HCT116 (cell line): Measurements from ENCODE around the gene NELL1. TPM values are rescaled to one million over a fixed set of nuclear protein-coding genes. Genes with fewer than 3 reads are reported as not detected.

ENCODE experiments used
- ATAC-seq: fragments of 200-7000 bp; cut with Tn5 transposase; 2 replicates; pipeline ENCODE4 v1.9.1; 2020; ENCODE audit warnings: mild to moderate bottlenecking, moderate library complexity
- BruUV-seq: library from RNA; stranded (reverse); fragments of 400-500 nt; replicated peaks from 2 replicates; lab custom pipeline; 2021; lab: Mats Ljungman, UMichigan
- CTCF ChIA-PET: fragments of 300-600 bp; sonication (Branson Sonifier 250); formaldehyde crosslinking; loops from one replicate; lab custom pipeline; 2021; ENCODE audit warnings: antibody characterized with exemption; lab: Charles Lee
- POLR2A ChIA-PET: fragments of 300-600, 350-600 bp; sonication (Branson Sonifier 250); formaldehyde crosslinking; loops from one replicate; lab custom pipeline; 2021; ENCODE audit warnings: antibody characterized with exemption; lab: Charles Lee
- RAD21 ChIA-PET, 2 experiments: fragments of 300-600 bp; sonication (Branson Sonifier 250); formaldehyde crosslinking; loops; one replicate each; lab custom pipeline; 2023; ENCODE audit warnings: low total read pairs in 2 of 2; ENCODE audit not compliant: uncharacterized antibody in 2 of 2, unreplicated experiment in 2 of 2, low non-redundant PET in 1 of 2; lab: Charles Lee
- DNase-seq: peaks from one replicate; pipeline ENCODE4 v3.0.0-alpha.2; 2010; ENCODE audit warnings: low read depth, low spot score
- H2AFZ ChIP-seq: fragments of 200-600 bp; shearing (Covaris generic), sonication (generic); 2 replicates; pipeline ENCODE4 v1.6.1; 2017; ENCODE audit warnings: low read depth, mixed run types, mixed read lengths, antibody characterized with exemption, low read length; ENCODE audit not compliant: poor library complexity, severe bottlenecking
- H3K27ac ChIP-seq: 2 replicates; pipeline ENCODE4 v1.5.1; 2012; ENCODE audit warnings: low read depth, low read length
- H3K27me3 ChIP-seq: fragments of 200-600 bp; sonication (generic); 2 replicates; pipeline ENCODE4 v1.6.1; 2016; ENCODE audit warnings: mixed run types, low read length, mixed read lengths; ENCODE audit not compliant: insufficient read depth
- H3K36me3 ChIP-seq, 2 experiments: fragments of 200-500 bp in 1 of 2; fragments of 200-600 bp in 1 of 2; sonication (Bioruptor generic) in 1 of 2; sonication (generic) in 1 of 2; 2 replicates each; pipeline versions ENCODE4 v1.5.1 to v1.6.1; 2014 to 2016; ENCODE audit warnings: low read length in 2 of 2, inconsistent platforms in 1 of 2, mixed read lengths in 1 of 2, mixed run types in 1 of 2; ENCODE audit not compliant: insufficient read depth in 2 of 2, control insufficient read depth in 1 of 2
- H3K4me1 ChIP-seq, 2 experiments: fragments of 200-600 bp in 1 of 2; sonication (generic) in 1 of 2; 2 replicates each; pipeline versions ENCODE4 v1.5.1 to v1.6.1; 2012 to 2017; ENCODE audit warnings: low read length in 2 of 2, inconsistent platforms in 1 of 2, mild to moderate bottlenecking in 1 of 2, mixed read lengths in 1 of 2, mixed run types in 1 of 2, moderate library complexity in 1 of 2; ENCODE audit not compliant: insufficient read depth in 2 of 2, control insufficient read depth in 1 of 2
- H3K4me2 ChIP-seq: fragments of 200-600 bp; sonication (generic); 2 replicates; pipeline ENCODE4 v1.6.1; 2017; ENCODE audit warnings: mixed run types, low read length, mixed read lengths
- H3K4me3 ChIP-seq, 2 experiments: fragments of 200-600 bp in 1 of 2; sonication (generic) in 1 of 2; replicated peaks in 1 of 2; 2 replicates each; pipeline ENCODE4 v1.5.1; 2011 to 2016; ENCODE audit warnings: low read length in 2 of 2, control low read depth in 1 of 2, low read depth in 1 of 2, mild to moderate bottlenecking in 1 of 2, mixed read lengths in 1 of 2, mixed run types in 1 of 2
- H3K79me2 ChIP-seq: fragments of 200-600 bp; sonication (generic); 2 replicates; pipeline ENCODE4 v1.6.1; 2017; ENCODE audit warnings: mild to moderate bottlenecking, mixed run types, low read length, moderate library complexity, mixed read lengths; ENCODE audit not compliant: insufficient read depth
- H3K9ac ChIP-seq: fragments of 200-600 bp; sonication (generic); 2 replicates; pipeline ENCODE4 v1.6.1; 2016; ENCODE audit warnings: low read length, mixed read lengths
- H3K9me2 ChIP-seq: fragments of 200-600 bp; sonication (generic), shearing (Covaris generic); 2 replicates; pipeline ENCODE4 v1.6.1; 2017; ENCODE audit warnings: mixed run types, mild to moderate bottlenecking, moderate library complexity; ENCODE audit not compliant: insufficient read depth
- H3K9me3 ChIP-seq, 2 experiments: fragments of 200-500 bp in 1 of 2; fragments of 200-600 bp in 1 of 2; sonication (Bioruptor generic) in 1 of 2; sonication (generic) in 1 of 2; 2 replicates each; pipeline ENCODE4 v1.6.1; 2014 to 2017; ENCODE audit warnings: low read length in 2 of 2, mixed read lengths in 2 of 2, inconsistent platforms in 1 of 2, low read depth in 1 of 2, mild to moderate bottlenecking in 1 of 2, mixed run types in 1 of 2, moderate library complexity in 1 of 2; ENCODE audit not compliant: control insufficient read depth in 1 of 2, insufficient read depth in 1 of 2
- H4K20me1 ChIP-seq: fragments of 200-600 bp; sonication (generic), shearing (Covaris generic); 2 replicates; pipeline ENCODE4 v1.6.1; 2017; ENCODE audit warnings: mixed run types, mild to moderate bottlenecking, moderate library complexity; ENCODE audit not compliant: insufficient read depth
- CBX3 ChIP-seq: IDR thresholded peaks from 2 replicates; pipeline ENCODE4 v1.6.1; 2012; ENCODE audit warnings: low read depth
- CEBPB ChIP-seq: IDR thresholded peaks from 2 replicates; pipeline ENCODE4 v1.6.1; 2012; ENCODE audit warnings: low read depth
- EZH2 ChIP-seq: fragments of 200-600 bp; sonication (generic); IDR thresholded peaks from 2 replicates; pipeline ENCODE4 v1.6.1; 2017; ENCODE audit warnings: antibody characterized with exemption, mixed run types
- POLR2AphosphoS5 ChIP-seq: IDR thresholded peaks from 2 replicates; pipeline ENCODE4 v1.6.1; 2011; ENCODE audit warnings: mild to moderate bottlenecking, low read depth, low read length, moderate library complexity
- SIN3A ChIP-seq: IDR thresholded peaks from 2 replicates; pipeline ENCODE4 v1.6.1; 2012; ENCODE audit warnings: low read depth
- SP1 ChIP-seq: IDR thresholded peaks from 2 replicates; pipeline ENCODE4 v1.6.1; 2012; ENCODE audit warnings: low read depth
- SRF ChIP-seq: IDR thresholded peaks from 2 replicates; pipeline ENCODE4 v1.6.1; 2012; ENCODE audit warnings: low read depth
- ZFX ChIP-seq: fragments of 450-650 bp; IDR thresholded peaks from 2 replicates; pipeline ENCODE4 v1.6.1; 2017
- ZNF274 ChIP-seq: fragments of 200-500 bp; sonication (Bioruptor generic); IDR thresholded peaks from 2 replicates; pipeline ENCODE4 v1.6.1; 2014; ENCODE audit warnings: mild to moderate bottlenecking, low read depth, low read length, inconsistent platforms
- intact Hi-C: fragments of 100-400 bp; cut with micrococcal nuclease; formaldehyde crosslinking; loops from 2 replicates; pipeline ENCODE4 v1.10.0; 2022
- total RNA-seq: library from RNA; stranded (reverse); gene quantifications from one replicate; pipeline ENCODE4 v1.2.1, GENCODE V29; 2021; ENCODE audit not compliant: unreplicated experiment
- TF ChIP-seq, protein P1 (sequence below): IDR thresholded peaks from 2 replicates; pipeline ENCODE4 v1.6.1; 2012; ENCODE audit warnings: low read depth
- TF ChIP-seq, protein P2 (sequence below), 3 experiments: fragments of 200-600 bp in 1 of 3; sonication (generic) in 1 of 3; IDR thresholded peaks in 2 of 3; conservative IDR thresholded peaks in 1 of 3; 2 replicates each; pipeline ENCODE4 v1.5.1; 2012 to 2017; ENCODE audit warnings: low read depth in 2 of 3, low read length in 2 of 3, antibody characterized with exemption in 1 of 3, borderline replicate concordance in 1 of 3, control low read depth in 1 of 3, mild to moderate bottlenecking in 1 of 3, mixed read lengths in 1 of 3, mixed run types in 1 of 3, moderate library complexity in 1 of 3; ENCODE audit not compliant: insufficient read depth in 1 of 3
- TF ChIP-seq, protein P3 (sequence below): IDR thresholded peaks from 2 replicates; pipeline ENCODE4 v1.6.1; 2012
- TF ChIP-seq, protein P4 (sequence below): IDR thresholded peaks from 2 replicates; pipeline ENCODE4 v1.6.1; 2011; ENCODE audit warnings: mild to moderate bottlenecking, low read length, moderate library complexity; ENCODE audit not compliant: insufficient replicate concordance; ENCODE audit errors: extremely low read depth

NELL1 gene
- total RNA-seq, 1 experiment from 2014 or later: not detected

DNA sequence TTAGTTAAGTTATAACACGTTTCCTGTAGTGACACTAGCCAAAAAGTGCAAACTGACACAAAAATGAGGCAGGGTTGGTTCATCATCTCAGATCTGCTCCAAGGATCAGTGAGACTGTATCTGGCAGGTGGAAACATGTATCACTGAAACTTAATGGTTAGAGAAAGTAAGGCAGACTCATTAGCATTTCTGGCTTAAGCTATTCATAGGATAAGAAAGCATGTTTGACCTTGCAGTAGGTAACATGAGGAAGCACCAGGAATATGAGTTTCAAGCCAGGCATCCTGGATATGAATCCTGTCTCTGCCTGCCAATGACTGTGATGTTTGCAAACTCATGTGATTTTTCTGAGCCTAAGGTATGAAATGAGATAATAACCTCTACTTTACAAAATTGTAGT lies 732.1 kb downstream of the NELL1 start (continued):
- TF ChIP-seq, protein P1, sequence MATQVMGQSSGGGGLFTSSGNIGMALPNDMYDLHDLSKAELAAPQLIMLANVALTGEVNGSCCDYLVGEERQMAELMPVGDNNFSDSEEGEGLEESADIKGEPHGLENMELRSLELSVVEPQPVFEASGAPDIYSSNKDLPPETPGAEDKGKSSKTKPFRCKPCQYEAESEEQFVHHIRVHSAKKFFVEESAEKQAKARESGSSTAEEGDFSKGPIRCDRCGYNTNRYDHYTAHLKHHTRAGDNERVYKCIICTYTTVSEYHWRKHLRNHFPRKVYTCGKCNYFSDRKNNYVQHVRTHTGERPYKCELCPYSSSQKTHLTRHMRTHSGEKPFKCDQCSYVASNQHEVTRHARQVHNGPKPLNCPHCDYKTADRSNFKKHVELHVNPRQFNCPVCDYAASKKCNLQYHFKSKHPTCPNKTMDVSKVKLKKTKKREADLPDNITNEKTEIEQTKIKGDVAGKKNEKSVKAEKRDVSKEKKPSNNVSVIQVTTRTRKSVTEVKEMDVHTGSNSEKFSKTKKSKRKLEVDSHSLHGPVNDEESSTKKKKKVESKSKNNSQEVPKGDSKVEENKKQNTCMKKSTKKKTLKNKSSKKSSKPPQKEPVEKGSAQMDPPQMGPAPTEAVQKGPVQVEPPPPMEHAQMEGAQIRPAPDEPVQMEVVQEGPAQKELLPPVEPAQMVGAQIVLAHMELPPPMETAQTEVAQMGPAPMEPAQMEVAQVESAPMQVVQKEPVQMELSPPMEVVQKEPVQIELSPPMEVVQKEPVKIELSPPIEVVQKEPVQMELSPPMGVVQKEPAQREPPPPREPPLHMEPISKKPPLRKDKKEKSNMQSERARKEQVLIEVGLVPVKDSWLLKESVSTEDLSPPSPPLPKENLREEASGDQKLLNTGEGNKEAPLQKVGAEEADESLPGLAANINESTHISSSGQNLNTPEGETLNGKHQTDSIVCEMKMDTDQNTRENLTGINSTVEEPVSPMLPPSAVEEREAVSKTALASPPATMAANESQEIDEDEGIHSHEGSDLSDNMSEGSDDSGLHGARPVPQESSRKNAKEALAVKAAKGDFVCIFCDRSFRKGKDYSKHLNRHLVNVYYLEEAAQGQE: no peak
- TF ChIP-seq SIN3A: no peak
- TF ChIP-seq EZH2: no peak
- TF ChIP-seq CBX3: no peak
- TF ChIP-seq, all 23 proteins: peak for 0

DNA sequence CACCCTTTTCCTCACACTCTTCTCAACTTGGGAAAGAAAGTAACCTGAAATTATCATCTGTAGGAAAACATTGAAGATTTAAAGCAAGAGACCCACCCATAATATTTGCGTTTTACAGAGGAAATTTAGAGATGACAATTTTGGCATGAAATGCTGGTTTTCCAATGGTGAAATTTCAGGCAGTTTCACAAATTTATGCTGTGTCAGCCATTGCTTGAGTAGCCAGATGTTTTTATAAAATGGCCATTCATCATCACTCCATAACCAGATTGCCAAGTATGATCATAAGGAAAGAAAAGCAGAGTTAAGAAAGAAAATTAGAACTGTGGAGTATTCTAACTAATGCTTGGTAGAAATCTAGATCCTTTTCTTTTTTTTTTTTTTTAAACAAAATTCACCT lies 732.9 kb downstream of the NELL1 start:
- intact Hi-C loops: no loop called here
- Histone ChIP-seq H4K20me1 (no peaks in the 10 kb centered on the region), H3K9me3 (peaks cover 6 to 37% of the 10 kb centered on the region in 2 experiments; a peak in 2 of 4 replicates), H3K79me2 (no peaks in the 10 kb centered on the region), H3K4me1 (no peaks in the 10 kb centered on the region), H3K27ac (no peak overlapping the region), H3K4me3 (no peak overlapping the region), H3K9ac (no peak overlapping the region), H3K9me2 (no peaks in the 10 kb centered on the region), H3K36me3 (no peaks in the 10 kb centered on the region), H3K4me2 (no peak overlapping the region), H2AFZ (no peak overlapping the region), H3K27me3 (no peaks in the 10 kb centered on the region)
- DNase-seq (no peak), ATAC-seq (no peak)
- no TSS peak for BruUV-seq
- ChIA-PET CTCF (no interaction called here), RAD21 (no interaction called here), POLR2A (no interaction called here)
- TF ChIP-seq CBX3: no peak
- TF ChIP-seq SP1: no peak
- TF ChIP-seq SRF: no peak
- TF ChIP-seq ZFX: no peak
- TF ChIP-seq, protein P2, sequence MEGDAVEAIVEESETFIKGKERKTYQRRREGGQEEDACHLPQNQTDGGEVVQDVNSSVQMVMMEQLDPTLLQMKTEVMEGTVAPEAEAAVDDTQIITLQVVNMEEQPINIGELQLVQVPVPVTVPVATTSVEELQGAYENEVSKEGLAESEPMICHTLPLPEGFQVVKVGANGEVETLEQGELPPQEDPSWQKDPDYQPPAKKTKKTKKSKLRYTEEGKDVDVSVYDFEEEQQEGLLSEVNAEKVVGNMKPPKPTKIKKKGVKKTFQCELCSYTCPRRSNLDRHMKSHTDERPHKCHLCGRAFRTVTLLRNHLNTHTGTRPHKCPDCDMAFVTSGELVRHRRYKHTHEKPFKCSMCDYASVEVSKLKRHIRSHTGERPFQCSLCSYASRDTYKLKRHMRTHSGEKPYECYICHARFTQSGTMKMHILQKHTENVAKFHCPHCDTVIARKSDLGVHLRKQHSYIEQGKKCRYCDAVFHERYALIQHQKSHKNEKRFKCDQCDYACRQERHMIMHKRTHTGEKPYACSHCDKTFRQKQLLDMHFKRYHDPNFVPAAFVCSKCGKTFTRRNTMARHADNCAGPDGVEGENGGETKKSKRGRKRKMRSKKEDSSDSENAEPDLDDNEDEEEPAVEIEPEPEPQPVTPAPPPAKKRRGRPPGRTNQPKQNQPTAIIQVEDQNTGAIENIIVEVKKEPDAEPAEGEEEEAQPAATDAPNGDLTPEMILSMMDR (IDR thresholded peaks at IDR 0.05 in 2 of 3, conservative IDR thresholded peaks at IDR 0.05 in 1 of 3; ENCODE audit: borderline replicate concordance in 1 of 3, insufficient read depth in 1 of 3, low read depth in 2 of 3, low read length in 2 of 3): no peak
- TF ChIP-seq POLR2AphosphoS5: no peak
- TF ChIP-seq ZNF274: no peak
- TF ChIP-seq, protein P3, sequence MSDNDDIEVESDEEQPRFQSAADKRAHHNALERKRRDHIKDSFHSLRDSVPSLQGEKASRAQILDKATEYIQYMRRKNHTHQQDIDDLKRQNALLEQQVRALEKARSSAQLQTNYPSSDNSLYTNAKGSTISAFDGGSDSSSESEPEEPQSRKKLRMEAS: no peak
- no peak for TF ChIP-seq SIN3A
- TF ChIP-seq CEBPB: no peak
- TF ChIP-seq, protein P1: no peak
- TF ChIP-seq, protein P4, sequence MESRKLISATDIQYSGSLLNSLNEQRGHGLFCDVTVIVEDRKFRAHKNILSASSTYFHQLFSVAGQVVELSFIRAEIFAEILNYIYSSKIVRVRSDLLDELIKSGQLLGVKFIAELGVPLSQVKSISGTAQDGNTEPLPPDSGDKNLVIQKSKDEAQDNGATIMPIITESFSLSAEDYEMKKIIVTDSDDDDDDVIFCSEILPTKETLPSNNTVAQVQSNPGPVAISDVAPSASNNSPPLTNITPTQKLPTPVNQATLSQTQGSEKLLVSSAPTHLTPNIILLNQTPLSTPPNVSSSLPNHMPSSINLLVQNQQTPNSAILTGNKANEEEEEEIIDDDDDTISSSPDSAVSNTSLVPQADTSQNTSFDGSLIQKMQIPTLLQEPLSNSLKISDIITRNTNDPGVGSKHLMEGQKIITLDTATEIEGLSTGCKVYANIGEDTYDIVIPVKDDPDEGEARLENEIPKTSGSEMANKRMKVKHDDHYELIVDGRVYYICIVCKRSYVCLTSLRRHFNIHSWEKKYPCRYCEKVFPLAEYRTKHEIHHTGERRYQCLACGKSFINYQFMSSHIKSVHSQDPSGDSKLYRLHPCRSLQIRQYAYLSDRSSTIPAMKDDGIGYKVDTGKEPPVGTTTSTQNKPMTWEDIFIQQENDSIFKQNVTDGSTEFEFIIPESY: no peak
